HG03196 (cell line): Measurements from ENCODE around the gene PDILT.
A peak's percentile ranks its signal among the peaks of the same experiment; 100 is the strongest.
"Not testable (repeated sequence)": the region's sequence is repeated elsewhere in the genome, so short reads cannot be mapped to it uniquely, and the experiment has no call there.

Experiments
- ATAC-seq: cut with Tn5 transposase; IDR thresholded peaks from one replicate; pipeline ENCODE4 v1.9.1; 2021; ENCODE audit not compliant: unreplicated experiment

PDILT gene, protein sequence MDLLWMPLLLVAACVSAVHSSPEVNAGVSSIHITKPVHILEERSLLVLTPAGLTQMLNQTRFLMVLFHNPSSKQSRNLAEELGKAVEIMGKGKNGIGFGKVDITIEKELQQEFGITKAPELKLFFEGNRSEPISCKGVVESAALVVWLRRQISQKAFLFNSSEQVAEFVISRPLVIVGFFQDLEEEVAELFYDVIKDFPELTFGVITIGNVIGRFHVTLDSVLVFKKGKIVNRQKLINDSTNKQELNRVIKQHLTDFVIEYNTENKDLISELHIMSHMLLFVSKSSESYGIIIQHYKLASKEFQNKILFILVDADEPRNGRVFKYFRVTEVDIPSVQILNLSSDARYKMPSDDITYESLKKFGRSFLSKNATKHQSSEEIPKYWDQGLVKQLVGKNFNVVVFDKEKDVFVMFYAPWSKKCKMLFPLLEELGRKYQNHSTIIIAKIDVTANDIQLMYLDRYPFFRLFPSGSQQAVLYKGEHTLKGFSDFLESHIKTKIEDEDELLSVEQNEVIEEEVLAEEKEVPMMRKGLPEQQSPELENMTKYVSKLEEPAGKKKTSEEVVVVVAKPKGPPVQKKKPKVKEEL

DNA sequence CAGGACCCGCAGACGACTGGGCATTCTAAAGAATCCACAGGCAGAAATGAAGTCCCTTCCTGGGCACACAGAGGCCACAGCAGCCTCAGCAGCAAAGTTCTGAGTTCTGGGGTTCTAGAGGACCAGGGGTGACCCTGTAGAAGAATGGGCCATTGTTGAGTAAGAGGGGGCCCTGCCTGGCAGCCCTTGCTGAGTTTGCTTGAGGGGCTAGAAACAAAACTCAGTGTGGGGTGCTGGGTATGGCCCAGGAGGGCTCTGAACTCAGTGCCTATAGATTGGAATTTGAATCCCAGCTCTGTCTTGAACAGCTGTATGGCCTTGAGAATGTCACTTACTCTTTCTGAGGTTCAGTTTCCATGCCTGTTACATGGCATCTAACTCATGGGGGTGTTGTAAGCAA, at the start of gene PDILT:
Gene PDILT (minus strand): TSS at position 101 of the 400 bp plus-strand sequence. CDS start 5,437 bp downstream, outside the sequence.
- no peak for ATAC-seq

DNA sequence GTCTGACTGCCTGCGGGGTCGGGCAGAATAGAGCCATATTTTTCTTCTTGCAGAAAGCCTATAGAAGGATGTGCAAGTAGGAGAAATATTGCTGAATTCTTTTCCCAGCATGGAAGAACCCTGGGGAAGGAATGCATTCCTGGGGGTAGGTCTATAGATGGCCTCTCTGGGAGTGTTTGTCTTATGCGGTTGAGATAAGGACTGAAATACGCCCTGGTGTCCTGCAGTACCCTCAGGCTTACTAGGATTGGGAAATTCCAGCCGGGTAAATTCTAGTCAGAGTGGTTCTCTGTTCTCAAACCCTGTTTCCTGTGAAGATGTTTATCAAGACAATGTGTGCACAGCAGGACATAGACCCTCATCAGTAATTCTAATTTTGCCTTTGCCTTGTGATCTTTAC, 49.1 kb upstream of the PDILT start:
- ATAC-seq = not testable (repeated sequence)

DNA sequence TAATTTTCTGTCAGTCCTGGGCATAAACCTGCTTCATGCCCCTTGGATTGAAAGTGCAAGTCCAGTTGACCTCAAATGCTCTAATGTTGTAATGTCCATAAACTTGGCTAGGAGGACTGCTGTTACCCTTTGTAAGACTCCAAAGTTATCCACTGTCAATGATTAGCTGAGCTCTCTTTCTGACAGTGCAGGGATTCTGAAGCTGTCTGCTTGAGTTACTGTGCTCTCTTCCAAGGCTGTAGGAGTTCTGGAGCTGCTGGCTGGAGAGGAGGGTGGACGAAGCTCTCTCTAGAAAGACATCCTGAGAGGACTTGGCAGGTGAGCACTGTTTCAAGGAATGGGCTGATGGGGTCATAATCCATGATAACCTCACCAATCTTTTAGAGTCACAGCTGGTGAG, 46.8 kb upstream of the PDILT start, which contains the start of gene ACSM2A:
Gene ACSM2A (plus strand): TSS at position 158 of the 400 bp plus-strand sequence. CDS start 8,594 bp downstream, outside the sequence.
- ATAC-seq = not testable (repeated sequence)

DNA sequence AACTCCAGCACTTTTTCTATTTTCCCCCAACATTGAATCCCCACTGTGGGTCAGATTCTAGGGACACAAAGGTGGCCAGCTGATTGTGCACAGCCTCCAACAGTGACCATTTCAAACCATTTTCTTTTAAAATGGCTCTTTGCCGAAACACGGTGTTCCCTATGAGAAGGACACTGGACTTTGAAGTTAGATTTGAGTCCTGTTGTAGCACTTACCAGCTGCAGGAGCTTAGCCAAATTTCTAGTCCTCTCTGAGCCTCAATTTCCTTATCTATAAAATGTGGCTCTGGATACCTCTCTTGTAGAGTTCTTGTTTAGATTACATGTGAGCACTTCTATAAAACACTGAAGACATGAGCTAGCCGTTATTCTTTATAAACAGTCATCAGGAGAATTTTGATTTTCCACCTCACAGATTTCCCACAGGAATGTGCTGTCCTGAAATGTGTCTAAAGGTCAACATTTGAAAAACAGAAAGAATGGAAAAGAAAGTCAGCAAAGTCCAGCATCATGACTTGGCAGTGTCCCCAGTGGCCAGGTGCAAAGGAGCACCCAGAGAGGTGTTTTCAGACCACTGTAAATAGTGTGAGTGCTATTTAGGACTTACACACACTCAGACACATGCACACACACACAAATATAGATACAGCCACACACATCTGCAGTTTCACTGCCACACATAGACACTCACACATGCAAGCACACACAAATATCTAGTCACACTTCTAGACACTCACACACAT, 42.3 kb upstream of the PDILT start:
- ATAC-seq = not testable (repeated sequence)

DNA sequence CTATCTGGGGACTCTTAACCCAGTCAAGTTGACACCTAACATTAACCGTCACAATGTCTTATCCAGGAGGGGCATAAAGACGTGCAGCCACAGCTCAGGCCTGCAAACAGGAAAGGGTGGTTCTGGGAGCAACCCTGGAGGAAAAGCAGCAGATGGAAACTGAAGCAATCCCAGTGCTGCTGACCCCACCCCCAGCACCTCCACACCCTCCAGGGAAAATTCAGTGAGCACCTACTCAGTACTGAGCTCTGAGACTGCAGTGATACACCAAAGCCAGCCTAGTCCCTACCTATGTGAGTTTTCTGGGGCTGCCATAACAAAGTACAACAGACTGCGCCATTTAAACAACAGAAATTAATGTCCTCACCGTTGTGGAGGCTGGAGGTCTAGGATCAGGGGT, 37.3 kb upstream of the PDILT start:
- not testable (repeated sequence) for ATAC-seq

DNA sequence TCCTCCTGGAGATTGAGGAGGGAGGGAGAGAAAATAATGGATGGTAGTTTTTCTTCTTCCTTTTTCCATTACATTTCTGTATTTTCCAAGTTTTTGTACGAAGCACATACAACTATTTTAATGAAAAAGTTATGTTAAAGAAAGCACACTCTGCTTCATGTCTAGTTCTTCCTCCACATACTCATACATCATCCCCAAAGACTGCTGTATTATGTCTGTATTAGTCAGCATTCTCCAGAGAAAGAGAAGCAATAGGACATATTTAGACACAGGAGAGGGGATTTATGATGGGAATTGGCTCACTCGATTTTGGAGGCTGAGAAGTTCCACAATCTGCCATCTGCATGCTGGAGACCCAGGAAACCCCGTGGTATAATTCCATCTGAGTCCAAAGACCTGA, 36.7 kb upstream of the PDILT start:
- no peak for ATAC-seq

DNA sequence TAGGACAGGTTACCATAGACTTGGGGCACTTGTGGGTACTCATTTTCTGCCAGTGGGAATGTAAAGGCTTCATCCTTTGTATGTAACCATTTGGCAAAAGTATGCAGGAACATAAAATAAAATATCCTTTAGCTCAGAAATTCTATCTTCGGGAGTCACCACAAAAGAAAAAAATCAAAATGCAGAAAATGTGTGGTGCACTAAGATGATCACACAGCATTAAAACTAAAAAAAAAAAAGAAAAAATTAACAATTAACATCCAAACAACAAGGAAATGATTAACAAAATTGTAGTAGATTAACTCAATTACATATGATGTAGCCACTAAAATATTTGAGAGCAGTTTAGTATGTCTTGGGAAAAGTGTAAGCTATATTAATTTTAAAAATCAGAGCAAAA, 36.2 kb upstream of the PDILT start:
- ATAC-seq = not testable (repeated sequence)

DNA sequence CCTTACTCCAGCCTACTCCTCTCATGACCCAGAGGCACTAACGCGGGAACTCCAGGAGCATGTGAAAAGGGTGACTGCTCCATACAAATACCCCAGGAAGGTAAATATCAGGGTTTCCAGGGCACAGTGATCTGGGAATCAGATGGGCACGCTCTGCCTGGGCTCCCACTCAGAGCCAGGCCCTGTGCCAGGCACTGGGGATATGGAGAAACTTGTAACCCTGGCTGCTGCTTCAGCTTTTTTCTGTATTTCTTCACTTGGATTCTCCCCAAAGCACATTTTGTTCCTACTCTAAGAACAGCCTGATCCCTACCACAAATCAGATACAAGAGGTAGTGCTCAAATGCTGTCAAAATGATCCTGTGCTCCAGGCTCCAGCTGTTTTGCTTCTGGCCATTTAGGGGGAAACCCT, 35.3 kb upstream of the PDILT start:
- ATAC-seq = not testable (repeated sequence)

DNA sequence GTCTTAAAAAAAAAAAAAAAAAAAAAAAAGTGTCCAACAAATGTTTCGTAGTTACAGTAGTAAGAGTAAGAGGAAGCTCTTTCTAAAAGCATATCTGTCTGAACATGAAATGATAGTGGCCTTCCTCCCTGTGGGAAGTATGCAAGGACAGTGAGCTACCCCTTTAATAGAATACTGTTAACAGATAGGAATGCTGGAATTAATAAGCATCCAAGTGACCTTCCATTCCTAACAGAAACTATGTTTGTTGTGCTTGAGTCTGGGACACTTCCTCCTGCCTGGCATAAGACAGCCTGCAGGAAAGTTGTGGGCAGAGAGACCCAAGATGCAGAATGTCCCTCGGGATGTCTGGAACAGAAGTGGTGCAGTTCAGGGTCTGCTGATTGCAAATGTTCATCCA, 34.4 kb upstream of the PDILT start:
- ATAC-seq = not testable (repeated sequence)

DNA sequence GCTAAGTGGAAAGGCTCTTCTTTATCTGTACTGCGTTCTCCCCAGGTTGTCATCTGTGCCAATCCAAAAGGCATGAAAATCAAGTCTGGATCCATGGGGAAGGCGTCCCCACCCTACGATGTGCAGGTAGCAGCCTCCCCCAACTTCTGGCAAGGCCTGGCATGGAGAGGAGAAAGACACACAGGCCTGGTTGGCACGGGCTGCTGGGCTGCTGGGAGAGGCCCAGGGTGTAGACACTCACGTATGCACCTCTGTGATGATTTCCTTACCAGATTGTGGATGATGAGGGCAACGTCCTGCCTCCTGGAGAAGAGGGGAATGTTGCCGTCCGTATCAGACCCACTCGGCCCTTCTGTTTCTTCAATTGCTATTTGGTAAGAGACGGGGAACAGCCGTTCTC, 26.4 kb upstream of the PDILT start:
- ATAC-seq = no peak

DNA sequence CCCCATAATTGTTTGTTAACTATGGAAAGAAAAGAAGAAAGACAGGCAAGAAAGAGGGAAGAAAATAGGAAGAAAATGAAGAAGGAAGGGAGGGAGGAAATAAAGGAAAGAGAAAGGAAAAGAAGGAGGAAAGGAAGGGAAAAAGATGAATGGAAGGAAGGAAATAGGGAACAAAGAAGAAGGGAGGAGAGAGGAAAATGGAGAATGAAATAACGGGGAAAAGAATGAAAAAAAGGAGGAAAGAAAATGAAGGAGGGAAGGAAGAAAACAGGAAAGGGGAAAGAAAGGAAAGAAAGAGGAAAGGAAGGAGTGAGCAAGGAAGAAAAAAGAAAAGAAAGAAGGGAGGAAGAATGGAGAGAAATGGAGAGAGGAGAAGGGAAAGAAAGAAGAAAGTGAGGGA, 25.9 kb upstream of the PDILT start:
- ATAC-seq = not testable (repeated sequence)

DNA sequence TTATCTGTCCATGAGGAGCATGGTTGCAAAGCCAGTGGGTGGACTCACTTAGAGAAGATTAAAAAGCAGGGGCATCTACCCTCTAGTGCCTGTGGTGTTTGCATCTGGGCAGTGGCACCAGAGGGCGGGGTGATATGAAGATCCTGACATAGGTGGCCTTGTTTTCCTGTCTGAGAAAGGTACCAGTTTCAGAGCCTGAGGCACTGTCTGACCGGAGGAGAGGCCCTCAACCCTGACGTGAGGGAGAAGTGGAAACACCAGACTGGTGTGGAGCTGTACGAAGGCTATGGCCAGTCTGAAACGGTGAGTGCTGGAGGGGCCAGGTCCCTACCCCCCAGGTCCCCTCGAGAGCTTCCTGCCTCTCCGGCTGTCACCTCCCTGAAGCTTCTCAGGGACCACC, 25.0 kb upstream of the PDILT start:
- ATAC-seq = not testable (repeated sequence)

DNA sequence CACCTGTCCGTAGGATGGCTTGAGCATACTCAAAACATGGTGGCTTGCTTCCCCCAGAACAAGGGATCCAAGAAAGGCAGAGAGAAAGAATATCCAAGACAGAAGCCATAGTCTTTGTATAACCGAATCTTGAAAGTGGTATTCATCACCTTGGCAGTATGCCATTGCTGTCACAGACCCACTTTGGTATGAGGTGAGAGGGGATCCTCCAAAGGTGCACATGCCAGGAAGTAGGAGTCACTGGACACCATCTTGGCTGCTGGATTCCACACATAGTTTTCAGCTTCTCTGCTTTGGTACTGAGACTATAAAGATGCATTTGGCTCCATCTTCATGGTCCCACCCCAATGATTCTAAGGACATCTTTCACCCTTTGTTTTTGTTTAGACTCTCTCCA, 22.9 kb upstream of the PDILT start:
- not testable (repeated sequence) for ATAC-seq

DNA sequence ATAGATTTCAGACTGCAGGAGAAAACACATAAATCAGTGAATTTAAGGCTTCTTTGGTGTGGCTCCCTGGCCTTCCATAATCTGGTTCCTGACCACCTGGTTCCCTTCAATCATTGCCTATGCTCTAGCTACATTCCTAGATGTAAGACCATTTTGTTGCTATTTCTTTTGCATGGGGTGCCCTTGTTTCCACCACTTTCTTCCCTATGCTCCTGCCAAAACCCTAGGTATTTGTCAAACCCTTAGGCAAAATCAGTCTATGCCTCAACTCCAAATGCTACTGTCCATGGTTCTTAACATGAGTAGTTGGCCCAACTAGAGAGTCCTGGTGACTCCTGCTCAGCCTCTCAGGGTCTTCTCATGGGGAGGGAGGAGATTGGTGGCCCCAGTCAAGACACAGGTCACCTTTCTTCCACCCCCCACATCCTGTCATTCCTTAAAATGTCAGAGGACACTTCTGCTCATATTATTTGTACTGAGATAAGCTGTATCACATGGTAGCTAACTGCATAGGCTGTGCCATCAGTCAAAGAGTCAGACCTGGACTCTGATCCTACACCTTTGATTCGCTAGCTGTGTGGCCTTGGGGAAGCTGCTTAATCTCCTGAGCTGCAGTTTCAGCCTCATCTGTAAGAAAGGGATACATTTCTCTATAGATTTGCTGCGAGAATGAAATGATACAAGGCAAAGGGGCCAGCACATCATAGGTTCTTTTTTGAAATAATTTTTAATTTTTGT, 19.8 kb upstream of the PDILT start:
- no peak for ATAC-seq

DNA sequence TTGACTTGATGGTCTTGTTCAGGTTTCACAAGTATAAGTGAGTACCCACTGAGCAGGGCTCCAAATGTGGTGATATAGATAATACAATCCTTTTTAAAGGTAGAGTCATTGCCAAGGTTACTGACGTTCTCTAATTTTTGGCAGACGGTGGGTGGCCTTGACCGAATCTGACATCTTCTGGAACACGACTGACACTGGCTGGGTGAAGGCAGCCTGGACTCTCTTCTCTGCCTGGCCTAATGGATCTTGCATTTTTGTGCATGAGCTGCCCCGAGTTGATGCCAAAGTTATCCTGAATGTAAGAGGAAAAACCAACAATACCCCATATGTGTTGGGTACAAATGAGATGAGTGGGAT, 19.2 kb upstream of the PDILT start:
- ATAC-seq = not testable (repeated sequence)

DNA sequence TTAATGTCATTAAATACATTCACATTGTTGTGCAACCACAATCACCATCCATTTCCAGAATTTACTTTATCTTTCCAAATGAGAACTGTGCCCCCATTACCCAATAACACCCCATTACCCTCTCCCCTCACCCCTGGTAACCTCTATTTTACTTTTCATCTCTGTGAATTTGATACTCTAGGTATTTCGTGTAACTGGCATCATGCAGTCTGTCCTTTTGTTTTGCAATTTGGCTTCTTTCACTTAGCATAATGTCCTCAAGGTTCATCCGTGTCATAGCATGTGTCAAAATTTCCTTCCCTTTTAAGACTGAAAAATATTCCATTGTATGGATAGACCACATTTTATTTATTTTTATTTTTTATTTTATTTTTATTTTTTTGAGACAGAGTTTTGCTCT, 17.2 kb upstream of the PDILT start:
- ATAC-seq = not testable (repeated sequence)

DNA sequence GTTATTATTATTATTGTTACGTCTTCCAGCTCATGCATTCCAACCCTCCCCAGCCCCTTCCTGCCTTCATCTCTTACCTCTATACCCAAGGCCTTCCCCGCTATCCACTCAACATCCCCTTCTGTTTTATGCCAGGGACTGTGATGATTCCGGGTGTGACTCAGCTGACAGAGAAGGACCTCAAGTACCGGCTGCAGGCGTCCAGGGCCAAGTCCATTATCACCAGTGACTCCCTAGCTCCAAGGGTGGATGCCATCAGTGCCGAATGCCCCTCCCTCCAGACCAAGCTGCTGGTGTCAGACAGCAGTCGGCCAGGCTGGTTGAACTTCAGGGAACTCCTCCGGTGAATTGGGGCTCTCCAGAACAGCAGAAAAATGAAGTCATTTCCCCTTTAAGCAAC, 14.6 kb upstream of the PDILT start:
- not testable (repeated sequence) for ATAC-seq

DNA sequence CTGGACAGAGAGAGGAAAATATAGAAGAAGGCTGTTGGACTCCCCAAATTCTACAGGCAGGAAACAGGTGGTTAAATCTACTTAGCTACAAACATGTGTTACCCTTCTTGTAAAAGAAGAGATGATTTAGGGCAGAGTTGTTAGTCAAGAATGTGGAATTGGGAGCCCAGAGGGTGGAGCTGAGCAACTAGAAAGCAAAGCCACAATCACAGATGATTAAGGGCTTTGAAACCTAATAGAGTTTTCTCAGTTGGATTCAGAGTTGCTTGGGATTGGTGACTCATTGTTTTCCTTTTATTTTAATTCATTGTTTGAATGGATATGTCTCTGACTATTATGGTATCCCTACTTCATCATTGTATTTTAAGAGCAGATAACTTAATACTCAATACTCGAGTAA, 11.0 kb upstream of the PDILT start:
- no peak for ATAC-seq

DNA sequence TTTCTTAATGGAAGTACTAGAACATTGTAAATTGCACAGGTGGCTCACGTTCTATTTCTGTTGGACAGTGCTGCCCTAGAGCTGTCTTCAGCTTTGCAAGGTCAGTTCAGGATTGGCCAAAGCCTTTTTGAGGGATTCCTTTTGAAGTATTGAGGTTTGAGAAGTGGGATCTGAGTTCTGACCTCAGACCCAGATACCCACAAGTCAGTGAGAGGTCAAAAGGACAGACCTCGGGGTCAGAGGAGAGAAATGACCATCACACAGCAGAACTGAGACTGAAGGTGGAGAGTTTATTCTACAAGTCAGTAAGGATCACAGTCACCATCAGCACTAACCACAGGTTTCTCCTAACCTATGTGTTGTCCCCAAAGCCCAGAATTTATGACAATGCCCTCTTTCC, 6.5 kb upstream of the PDILT start:
- ATAC-seq = no peak

DNA sequence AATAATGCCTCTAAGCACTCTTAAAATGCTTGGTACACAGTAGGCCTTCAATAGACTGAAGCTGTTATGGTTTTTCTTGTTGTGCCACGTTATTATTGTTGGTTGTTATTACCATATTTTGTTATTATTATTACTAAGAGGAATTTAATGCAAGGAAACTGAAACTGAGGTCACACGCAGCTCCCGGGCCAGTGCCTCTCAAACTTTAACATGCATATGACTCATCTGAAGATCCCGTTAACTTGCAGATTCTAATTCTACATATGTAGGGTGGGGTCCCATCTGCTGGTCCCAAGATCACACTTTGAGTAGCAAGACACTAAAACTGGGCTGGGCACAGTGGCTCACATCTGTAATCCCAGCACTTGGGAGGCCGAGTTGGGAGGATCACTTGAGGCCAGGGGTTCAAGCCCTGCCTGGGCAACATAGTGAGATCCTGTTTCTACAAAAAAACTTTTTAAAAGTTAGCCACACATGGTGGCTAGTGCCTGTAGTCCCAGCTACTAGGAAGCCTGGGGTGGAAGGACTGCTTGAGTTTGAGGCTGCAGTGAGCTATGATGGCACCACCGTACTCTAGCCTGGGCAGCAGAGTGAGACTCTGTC, 5.7 kb upstream of the PDILT start:
- ATAC-seq = peak; percentile 67
